ENCODE results near the gene AP3M1.

DNA sequence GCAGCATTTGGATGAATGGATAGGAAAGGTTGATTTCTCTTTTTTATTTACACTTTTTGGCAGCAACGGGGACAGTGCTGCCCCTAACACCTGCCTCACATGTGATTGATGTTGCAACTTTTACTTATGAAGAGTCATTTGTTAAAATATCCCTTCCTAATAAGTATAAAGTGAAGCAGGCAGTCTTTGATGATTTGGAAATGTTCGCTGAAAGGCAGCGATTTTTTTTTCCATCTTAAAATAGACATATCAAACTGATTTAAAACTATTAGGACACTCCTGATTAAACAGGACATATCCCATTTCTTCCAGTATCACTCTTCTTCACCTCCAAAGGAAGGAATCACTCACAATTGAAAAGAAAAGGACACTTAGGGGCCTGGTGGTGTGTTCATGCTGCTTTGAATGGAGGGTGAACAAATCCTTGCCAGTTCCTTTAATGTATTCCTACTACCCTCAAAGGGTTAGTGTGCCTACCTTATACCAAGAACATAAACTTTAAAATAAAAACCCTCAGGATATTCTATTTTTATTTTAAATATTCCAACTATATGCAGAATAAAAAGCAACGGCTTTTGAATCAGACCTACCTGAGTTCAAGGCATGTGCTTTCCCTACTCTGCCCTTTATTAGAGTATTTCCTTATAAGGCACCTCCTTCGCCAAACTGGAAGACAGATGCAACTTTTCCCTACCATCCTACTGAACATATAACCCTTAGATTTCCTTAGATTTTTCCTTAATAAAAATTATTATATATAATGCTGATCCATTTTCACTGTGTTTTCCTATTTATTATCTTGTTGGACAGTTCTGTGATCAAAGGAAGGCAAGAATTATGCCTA is 1.5 kb upstream of the AP3M1 start:
- TF ChIP-seq, protein P1, sequence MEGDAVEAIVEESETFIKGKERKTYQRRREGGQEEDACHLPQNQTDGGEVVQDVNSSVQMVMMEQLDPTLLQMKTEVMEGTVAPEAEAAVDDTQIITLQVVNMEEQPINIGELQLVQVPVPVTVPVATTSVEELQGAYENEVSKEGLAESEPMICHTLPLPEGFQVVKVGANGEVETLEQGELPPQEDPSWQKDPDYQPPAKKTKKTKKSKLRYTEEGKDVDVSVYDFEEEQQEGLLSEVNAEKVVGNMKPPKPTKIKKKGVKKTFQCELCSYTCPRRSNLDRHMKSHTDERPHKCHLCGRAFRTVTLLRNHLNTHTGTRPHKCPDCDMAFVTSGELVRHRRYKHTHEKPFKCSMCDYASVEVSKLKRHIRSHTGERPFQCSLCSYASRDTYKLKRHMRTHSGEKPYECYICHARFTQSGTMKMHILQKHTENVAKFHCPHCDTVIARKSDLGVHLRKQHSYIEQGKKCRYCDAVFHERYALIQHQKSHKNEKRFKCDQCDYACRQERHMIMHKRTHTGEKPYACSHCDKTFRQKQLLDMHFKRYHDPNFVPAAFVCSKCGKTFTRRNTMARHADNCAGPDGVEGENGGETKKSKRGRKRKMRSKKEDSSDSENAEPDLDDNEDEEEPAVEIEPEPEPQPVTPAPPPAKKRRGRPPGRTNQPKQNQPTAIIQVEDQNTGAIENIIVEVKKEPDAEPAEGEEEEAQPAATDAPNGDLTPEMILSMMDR (conservative IDR thresholded peaks at IDR 0.05; ENCODE audit: low read length), result no peak
- TF ChIP-seq EZH2phosphoT487 (IDR thresholded peaks at IDR 0.05; ENCODE audit: borderline replicate concordance), result no peak

Data from Loucy (cell line).